Tibial artery (tissue), 4 donors: ENCODE measurements around the gene PTS.

Source experiments
- DNase-seq, 2 donors: peaks; one replicate each; pipeline ENCODE4 v3.0.0-alpha.2; 2019
- H3K27ac ChIP-seq, 2 donors: fragments of 200-600 bp; sonication (generic) in 1 of 2; 1 replicate in 1 of 2; 2 replicates in 1 of 2; pipeline ENCODE4 v1.5.1; 2018 to 2019; ENCODE audit warnings: mild to moderate bottlenecking in 1 of 2
- H3K27me3 ChIP-seq, 2 donors: fragments of 200-600 bp; sonication (generic) in 1 of 2; one replicate each; pipeline versions ENCODE4 v1.5.1 to v1.6.0; 2016 to 2019
- H3K36me3 ChIP-seq, 3 donors: fragments of 200-600 bp; sonication (generic) in 2 of 3; one replicate each; pipeline ENCODE4 v1.5.1; 2016 to 2019; ENCODE audit warnings: mild to moderate bottlenecking in 2 of 3
- H3K4me1 ChIP-seq, 4 donors: fragments of 200-600 bp; sonication (generic) in 2 of 4; 1 replicate in 3 of 4; 2 replicates in 1 of 4; pipeline ENCODE4 v1.5.1; 2016 to 2019
- H3K4me3 ChIP-seq, 2 donors: fragments of 200-600 bp; sonication (generic) in 1 of 2; 1 replicate in 1 of 2; 2 replicates in 1 of 2; pipeline ENCODE4 v1.5.1; 2018 to 2019; ENCODE audit warnings: mild to moderate bottlenecking in 2 of 2
- H3K9me3 ChIP-seq, 3 donors: fragments of 200-600 bp; sonication (generic) in 1 of 3; one replicate each; pipeline ENCODE4 v1.5.1; 2016 to 2019
- intact Hi-C: fragments of 100-400 bp; cut with DNase I; formaldehyde crosslinking; loops from one replicate; pipeline ENCODE4 v1.15.0; 2023; ENCODE audit warnings: low total_unique reads
- TF ChIP-seq, protein P1 (sequence below), 2 experiments: fragments of 200-600 bp in 1 of 2; fragments of 450-650 bp in 1 of 2; IDR thresholded peaks; one replicate each; pipeline ENCODE4 v1.5.1; 2017 to 2019; ENCODE audit warnings: antibody characterized with exemption in 2 of 2, mild to moderate bottlenecking in 1 of 2, moderate library complexity in 1 of 2

The PTS gene

DNA sequence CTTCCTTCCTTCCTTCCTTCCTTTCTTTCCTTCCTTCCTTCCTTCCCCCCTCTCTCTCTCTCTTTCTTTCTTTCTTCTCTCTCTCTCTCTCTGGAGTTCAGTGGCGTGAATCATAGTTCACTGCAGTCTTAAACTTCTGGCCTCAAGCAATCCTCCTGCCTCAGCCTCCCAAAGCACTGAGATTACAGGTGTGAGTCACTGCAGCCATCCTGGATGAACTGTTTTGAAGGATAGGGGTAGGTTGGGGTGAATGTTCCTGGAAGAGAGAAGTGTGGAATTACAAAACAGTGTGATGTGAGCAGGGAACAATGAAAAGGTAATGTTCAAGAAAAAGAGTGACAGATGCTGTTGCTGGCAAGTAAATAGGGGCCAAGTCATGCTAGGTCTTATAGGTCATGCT is 46.8 kb downstream of the PTS start:
- Histone ChIP-seq H3K9me3 (no peaks in the 10 kb centered on the region), H3K27me3 (no peaks in the 10 kb centered on the region), H3K36me3 (no peaks in the 10 kb centered on the region), H3K4me3 (no peak overlapping the region), H3K27ac (no peak overlapping the region), H3K4me1 (no peaks in the 10 kb centered on the region)
- intact Hi-C loops, result no loop called here
- DNase-seq, result no peak
- TF ChIP-seq, protein P1, sequence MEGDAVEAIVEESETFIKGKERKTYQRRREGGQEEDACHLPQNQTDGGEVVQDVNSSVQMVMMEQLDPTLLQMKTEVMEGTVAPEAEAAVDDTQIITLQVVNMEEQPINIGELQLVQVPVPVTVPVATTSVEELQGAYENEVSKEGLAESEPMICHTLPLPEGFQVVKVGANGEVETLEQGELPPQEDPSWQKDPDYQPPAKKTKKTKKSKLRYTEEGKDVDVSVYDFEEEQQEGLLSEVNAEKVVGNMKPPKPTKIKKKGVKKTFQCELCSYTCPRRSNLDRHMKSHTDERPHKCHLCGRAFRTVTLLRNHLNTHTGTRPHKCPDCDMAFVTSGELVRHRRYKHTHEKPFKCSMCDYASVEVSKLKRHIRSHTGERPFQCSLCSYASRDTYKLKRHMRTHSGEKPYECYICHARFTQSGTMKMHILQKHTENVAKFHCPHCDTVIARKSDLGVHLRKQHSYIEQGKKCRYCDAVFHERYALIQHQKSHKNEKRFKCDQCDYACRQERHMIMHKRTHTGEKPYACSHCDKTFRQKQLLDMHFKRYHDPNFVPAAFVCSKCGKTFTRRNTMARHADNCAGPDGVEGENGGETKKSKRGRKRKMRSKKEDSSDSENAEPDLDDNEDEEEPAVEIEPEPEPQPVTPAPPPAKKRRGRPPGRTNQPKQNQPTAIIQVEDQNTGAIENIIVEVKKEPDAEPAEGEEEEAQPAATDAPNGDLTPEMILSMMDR (IDR thresholded peaks at IDR 0.05), result no peak

DNA sequence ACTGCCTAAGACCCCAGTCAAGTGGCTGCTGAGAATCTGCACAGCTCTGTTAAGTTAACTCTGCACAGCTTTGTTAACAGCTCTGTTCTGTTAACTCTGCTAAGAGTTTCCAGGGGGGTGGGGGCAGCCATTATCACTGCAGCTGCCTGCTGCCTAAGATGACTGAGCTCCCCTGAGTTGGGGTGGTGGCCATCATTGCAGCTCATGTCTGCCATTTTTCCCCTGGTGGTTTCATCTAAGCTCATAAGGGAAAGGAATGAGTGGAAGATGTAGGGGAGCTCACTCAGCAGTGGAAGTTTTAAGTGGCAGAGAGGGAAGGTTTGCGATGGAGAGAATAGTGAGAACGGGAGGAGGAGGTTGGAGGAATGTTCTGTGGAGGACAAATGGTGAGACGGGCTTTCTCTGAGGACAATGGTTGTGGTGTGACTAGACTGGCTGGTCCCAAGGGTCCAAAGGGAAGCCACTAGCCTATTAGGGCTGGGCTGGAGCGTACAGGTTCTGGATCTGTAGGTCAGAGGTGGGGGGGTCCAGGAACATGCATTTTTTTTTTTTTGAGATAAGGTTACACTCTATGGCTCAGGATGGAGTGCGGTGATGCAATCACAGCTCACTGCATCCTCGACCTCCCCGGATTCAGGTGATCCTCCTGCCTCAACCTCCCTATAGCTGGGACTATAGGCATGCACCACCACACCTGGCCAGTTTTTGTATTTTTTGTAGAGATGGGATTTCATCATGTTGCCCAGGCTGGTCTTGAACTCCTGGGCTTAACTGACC is 48.0 kb downstream of the PTS start:
- TF ChIP-seq, protein P1 (IDR thresholded peaks at IDR 0.05), result no peak
- intact Hi-C loops, result no loop called here
- no peaks in the 10 kb centered on the region for H3K36me3 ChIP-seq
- no peaks in the 10 kb centered on the region for H3K4me1 ChIP-seq
- H3K27me3 ChIP-seq, result no peaks in the 10 kb centered on the region
- H3K4me3 ChIP-seq, result no peak overlapping the region
- H3K27ac ChIP-seq, result no peak overlapping the region
- no peak for DNase-seq
- no peaks in the 10 kb centered on the region for H3K9me3 ChIP-seq

DNA sequence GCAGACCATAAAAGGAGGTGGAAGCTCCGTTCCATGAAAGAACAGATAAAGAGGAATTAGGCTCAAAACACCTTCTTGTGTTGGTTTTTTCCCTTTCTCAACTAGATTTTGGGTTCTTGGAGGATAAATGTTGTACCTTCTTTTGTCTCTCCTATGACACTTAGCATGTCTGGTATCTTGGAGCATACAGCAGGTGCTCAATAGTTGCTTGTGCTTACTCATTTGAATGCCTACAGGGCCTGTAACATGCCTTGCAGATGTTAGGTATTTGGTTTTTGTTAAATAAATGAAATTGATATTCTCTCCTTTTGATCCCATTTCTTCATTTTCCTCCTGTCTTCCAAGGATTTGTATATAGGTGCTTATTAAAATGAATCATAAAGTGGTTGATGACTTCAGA is 50.8 kb downstream of the PTS start:
- Histone ChIP-seq H3K9me3 (no peaks in the 10 kb centered on the region), H3K4me3 (no peak overlapping the region), H3K36me3 (no peaks in the 10 kb centered on the region), H3K27ac (no peak overlapping the region), H3K27me3 (no peaks in the 10 kb centered on the region), H3K4me1 (peaks cover 0 to 9% (median 0%) of the 10 kb centered on the region in 4 donors)
- no peak for DNase-seq
- intact Hi-C loops, result no loop called here
- TF ChIP-seq, protein P1 (IDR thresholded peaks at IDR 0.05), result no peak

DNA sequence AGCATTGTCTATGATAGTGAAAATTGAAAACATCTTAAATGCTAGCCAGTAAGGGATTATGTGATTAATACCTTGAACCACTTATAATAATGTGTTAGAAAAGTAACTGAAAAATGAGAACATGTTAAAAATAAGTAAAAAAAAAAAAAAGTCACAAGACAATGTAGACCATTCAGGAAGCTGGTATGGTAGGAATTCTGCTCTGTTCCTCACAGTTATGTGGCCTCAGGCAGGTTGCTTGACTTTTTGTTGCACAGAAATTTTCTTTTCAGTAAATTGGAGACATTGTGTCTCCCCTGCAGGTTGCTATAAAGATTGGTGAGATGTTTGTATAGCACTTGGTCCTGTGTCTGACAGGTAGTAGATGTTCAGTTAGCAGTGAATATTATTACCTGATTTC is 51.7 kb downstream of the PTS start:
- intact Hi-C loops, result no loop called here
- peaks cover 0 to 9% (median 0%) of the 10 kb centered on the region in 4 donors for H3K4me1 ChIP-seq
- no peak for DNase-seq
- no peak overlapping the region for H3K4me3 ChIP-seq
- no peaks in the 10 kb centered on the region for H3K36me3 ChIP-seq
- no peaks in the 10 kb centered on the region for H3K9me3 ChIP-seq
- TF ChIP-seq, protein P1 (IDR thresholded peaks at IDR 0.05), result no peak
- H3K27me3 ChIP-seq, result no peaks in the 10 kb centered on the region
- H3K27ac ChIP-seq, result no peak overlapping the region

DNA sequence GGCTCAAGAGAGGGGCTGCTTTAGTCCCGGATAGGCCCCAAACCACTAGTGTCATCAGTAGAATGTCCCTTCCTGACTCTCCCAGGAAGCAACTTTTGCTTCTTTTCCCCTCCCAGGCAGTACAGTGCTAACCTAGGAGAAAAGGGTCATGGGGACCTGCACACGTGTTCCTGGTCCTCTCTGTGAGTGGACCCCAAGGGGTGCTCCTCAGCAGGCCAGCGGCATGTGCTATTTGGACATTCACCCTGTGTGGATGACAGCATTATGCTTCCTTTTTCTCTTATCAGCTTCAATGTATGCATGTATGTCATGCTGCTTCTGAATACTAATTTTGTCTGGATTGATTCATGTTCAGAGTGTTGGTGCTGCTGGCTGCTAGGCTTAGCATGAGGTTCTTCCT is 52.6 kb downstream of the PTS start:
- no peaks in the 10 kb centered on the region for H3K36me3 ChIP-seq
- DNase-seq, result no peak
- peaks cover 0 to 9% (median 0%) of the 10 kb centered on the region in 4 donors for H3K4me1 ChIP-seq
- no peak overlapping the region for H3K27ac ChIP-seq
- H3K9me3 ChIP-seq, result no peaks in the 10 kb centered on the region
- TF ChIP-seq, protein P1 (IDR thresholded peaks at IDR 0.05), result no peak
- no peaks in the 10 kb centered on the region for H3K27me3 ChIP-seq
- no peak overlapping the region for H3K4me3 ChIP-seq
- intact Hi-C loops, result no loop called here
